GM12878 (cell line): ENCODE data around the gene ATF6B. TPM values are rescaled to one million over a fixed set of nuclear protein-coding genes. Genes with fewer than 3 reads are reported as not detected.

ENCODE experiments used
- NFXL1 ChIP-seq: fragments of 450-650 bp; IDR thresholded peaks from 2 replicates; pipeline ENCODE4 v1.6.1; 2017; ENCODE audit warnings: antibody characterized with exemption, mild to moderate bottlenecking, borderline replicate concordance
- POU2F2 ChIP-seq: IDR thresholded peaks from 3 replicates; pipeline ENCODE4 v1.6.1; 2011; ENCODE audit warnings: low read depth, mild to moderate bottlenecking, low read length, borderline replicate concordance
- SMARCA5 ChIP-seq: fragments of 450-650 bp; IDR thresholded peaks from 2 replicates; pipeline ENCODE4 v1.6.1; 2017; ENCODE audit warnings: mild to moderate bottlenecking
- YBX1 ChIP-seq: fragments of 450-650 bp; IDR thresholded peaks from 2 replicates; pipeline ENCODE4 v1.6.1; 2016; ENCODE audit warnings: antibody characterized with exemption
- ZBED1 ChIP-seq: IDR thresholded peaks from 2 replicates; pipeline ENCODE4 v1.6.1; 2016; ENCODE audit warnings: borderline replicate concordance
- ZBTB11 ChIP-seq: fragments of 450-650 bp; formaldehyde crosslinking; IDR thresholded peaks from 2 replicates; pipeline ENCODE4 v1.5.0; 2022; ENCODE audit warnings: mild to moderate bottlenecking, missing genetic modification characterization
- ZNF217 ChIP-seq: fragments of 450-650 bp; IDR thresholded peaks from 2 replicates; pipeline ENCODE4 v1.6.1; 2017; ENCODE audit warnings: antibody characterized with exemption, mild to moderate bottlenecking
- polyA plus RNA-seq, 11 experiments: library from polyadenylated mRNA; depleted of rRNA in 4 of 11; unstranded in 6 of 11; stranded (reverse) in 5 of 11; fragments of >200 nt; fragmentation: Nextera tagmentation in 4 of 11; fragmentation: Illumina TruSeq in 1 of 11; extraction: Ambion mirVana in 4 of 11; extraction: Trizol in 1 of 11; gene quantifications; 1 replicate in 1 of 11; 2 replicates in 10 of 11; pipeline versions ENCODE4 v1.2.1 to v1.2.3, GENCODE V29; 2011 to 2016; ENCODE audit warnings: inconsistent platforms in 2 of 11, missing spikeins in 2 of 11, low read depth in 1 of 11
- total RNA-seq, 4 experiments: library from RNA; depleted of rRNA in 3 of 4; stranded (reverse); fragments of >200 nt in 3 of 4; fragmentation: Illumina TruSeq in 1 of 4; extraction: Trizol in 1 of 4; gene quantifications; 2 replicates each; pipeline versions ENCODE4 v1.2.1 to v1.2.3, GENCODE V29; 2013 to 2021
- TF ChIP-seq, protein P1 (sequence below): fragments of 450-650 bp; IDR thresholded peaks from 2 replicates; pipeline ENCODE4 v1.6.1; 2017; ENCODE audit warnings: mild to moderate bottlenecking, moderate library complexity

ATF6B gene
- total and polyA plus RNA-seq, 10 of the 15 experiments (the other 5 are each of a cell fraction or from before 2014, with no cell fraction given), result 13.6 to 83.9 (median 44.0) TPM

DNA sequence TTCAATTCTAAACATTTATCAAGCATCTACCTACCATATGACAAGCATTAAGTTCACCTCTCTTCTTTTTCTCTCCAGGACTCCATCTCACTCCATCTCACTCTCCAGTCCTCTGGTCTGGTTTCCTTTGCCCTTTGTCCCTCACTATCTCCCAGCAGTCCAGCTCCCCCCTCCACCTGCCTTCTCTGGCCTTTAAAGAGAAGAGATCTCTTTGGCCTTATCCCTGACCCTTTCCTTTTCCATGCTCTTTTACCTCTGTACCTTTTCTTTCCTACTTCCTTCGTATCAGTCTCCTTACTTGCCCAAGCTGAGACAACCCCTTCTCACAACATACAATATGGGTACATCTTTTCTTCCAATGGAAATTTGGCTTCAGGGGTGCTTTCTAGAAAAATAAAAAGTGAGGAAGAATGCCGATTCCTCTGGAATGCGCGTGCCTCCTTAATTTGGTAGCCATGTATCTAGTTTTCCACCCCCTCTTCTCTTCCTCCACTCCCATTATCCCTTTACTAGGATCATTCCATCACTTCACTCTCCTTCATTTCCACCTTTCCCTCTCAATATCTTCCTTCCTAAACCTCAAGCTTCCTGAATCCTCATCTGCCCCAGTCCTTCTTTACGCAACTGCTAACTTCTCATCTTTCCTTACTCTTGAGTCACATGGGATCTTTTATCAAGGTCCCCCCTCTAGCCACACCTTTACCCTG, 48.6 kb upstream of the ATF6B start (continued):
- TF ChIP-seq ZBTB11 (no peak), NFXL1 (no peak), POU2F2 (no peak), ZBED1 (0 out of 2 replicates have a peak, but pooled peaks have one; percentile 28), YBX1 (peak; percentile 4), ZNF217 (no peak), SMARCA5 (no peak)
- TF ChIP-seq, protein P1, sequence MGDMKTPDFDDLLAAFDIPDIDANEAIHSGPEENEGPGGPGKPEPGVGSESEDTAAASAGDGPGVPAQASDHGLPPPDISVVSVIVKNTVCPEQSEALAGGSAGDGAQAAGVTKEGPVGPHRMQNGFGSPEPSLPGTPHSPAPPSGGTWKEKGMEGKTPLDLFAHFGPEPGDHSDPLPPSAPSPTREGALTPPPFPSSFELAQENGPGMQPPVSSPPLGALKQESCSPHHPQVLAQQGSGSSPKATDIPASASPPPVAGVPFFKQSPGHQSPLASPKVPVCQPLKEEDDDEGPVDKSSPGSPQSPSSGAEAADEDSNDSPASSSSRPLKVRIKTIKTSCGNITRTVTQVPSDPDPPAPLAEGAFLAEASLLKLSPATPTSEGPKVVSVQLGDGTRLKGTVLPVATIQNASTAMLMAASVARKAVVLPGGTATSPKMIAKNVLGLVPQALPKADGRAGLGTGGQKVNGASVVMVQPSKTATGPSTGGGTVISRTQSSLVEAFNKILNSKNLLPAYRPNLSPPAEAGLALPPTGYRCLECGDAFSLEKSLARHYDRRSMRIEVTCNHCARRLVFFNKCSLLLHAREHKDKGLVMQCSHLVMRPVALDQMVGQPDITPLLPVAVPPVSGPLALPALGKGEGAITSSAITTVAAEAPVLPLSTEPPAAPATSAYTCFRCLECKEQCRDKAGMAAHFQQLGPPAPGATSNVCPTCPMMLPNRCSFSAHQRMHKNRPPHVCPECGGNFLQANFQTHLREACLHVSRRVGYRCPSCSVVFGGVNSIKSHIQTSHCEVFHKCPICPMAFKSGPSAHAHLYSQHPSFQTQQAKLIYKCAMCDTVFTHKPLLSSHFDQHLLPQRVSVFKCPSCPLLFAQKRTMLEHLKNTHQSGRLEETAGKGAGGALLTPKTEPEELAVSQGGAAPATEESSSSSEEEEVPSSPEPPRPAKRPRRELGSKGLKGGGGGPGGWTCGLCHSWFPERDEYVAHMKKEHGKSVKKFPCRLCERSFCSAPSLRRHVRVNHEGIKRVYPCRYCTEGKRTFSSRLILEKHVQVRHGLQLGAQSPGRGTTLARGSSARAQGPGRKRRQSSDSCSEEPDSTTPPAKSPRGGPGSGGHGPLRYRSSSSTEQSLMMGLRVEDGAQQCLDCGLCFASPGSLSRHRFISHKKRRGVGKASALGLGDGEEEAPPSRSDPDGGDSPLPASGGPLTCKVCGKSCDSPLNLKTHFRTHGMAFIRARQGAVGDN, result no peak
